ENCODE data around the gene GFRA1.

The GFRA1 gene

GRCh38 chr10:116159197-116159596 lies 113.8 kb downstream of the GFRA1 start:
- DNase-seq (ENCODE audit: low read depth) = no peak

GRCh38 chr10:116158036-116158435 lies 115.0 kb downstream of the GFRA1 start:
- DNase-seq (ENCODE audit: low read depth) = no peak

- no peak for DNase-seq (ENCODE audit: low read depth)
Measured at GRCh38 chr10:116157485-116157884, 115.5 kb downstream of the GFRA1 start.

GRCh38 chr10:116156819-116157218 lies 116.2 kb downstream of the GFRA1 start:
- no peak for DNase-seq (ENCODE audit: low read depth)

GRCh38 chr10:116155191-116155590 lies 117.8 kb downstream of the GFRA1 start:
- no peak for DNase-seq (ENCODE audit: low read depth)

- DNase-seq (ENCODE audit: low read depth) = no peak
Measured at GRCh38 chr10:116154651-116155050, 118.4 kb downstream of the GFRA1 start.

- DNase-seq (ENCODE audit: low read depth) = no peak
Measured at GRCh38 chr10:116151076-116151475, 121.9 kb downstream of the GFRA1 start.

GRCh38 chr10:116150606-116151005 lies 122.4 kb downstream of the GFRA1 start:
- DNase-seq (ENCODE audit: low read depth) = no peak

- DNase-seq (ENCODE audit: low read depth) = no peak
Measured at GRCh38 chr10:116147147-116147905, 125.7 kb downstream of the GFRA1 start.

- no peak for DNase-seq (ENCODE audit: low read depth)
Measured at GRCh38 chr10:116146372-116147140, 126.5 kb downstream of the GFRA1 start.

GRCh38 chr10:116143673-116144222 lies 129.3 kb downstream of the GFRA1 start:
- no peak for DNase-seq (ENCODE audit: low read depth)

GRCh38 chr10:116141855-116142254 lies 131.2 kb downstream of the GFRA1 start:
- no peak for DNase-seq (ENCODE audit: low read depth)

GRCh38 chr10:116141246-116141645 lies 131.8 kb downstream of the GFRA1 start:
- DNase-seq (ENCODE audit: low read depth) = no peak

GRCh38 chr10:116139886-116140285 lies 133.1 kb downstream of the GFRA1 start:
- no peak for DNase-seq (ENCODE audit: low read depth)

- DNase-seq (ENCODE audit: low read depth) = no peak
Measured at GRCh38 chr10:116138897-116139296, 134.1 kb downstream of the GFRA1 start.

- no peak for DNase-seq (ENCODE audit: low read depth)
Measured at GRCh38 chr10:116136261-116136660, 136.7 kb downstream of the GFRA1 start.

GRCh38 chr10:116134322-116134721 lies 138.7 kb downstream of the GFRA1 start:
- DNase-seq (ENCODE audit: low read depth) = no peak

- no peak for DNase-seq (ENCODE audit: low read depth)
Measured at GRCh38 chr10:116133634-116134033, 139.4 kb downstream of the GFRA1 start.

- DNase-seq (ENCODE audit: low read depth) = no peak
Measured at GRCh38 chr10:116132780-116133399, 140.1 kb downstream of the GFRA1 start.

- no peak for DNase-seq (ENCODE audit: low read depth)
Measured at GRCh38 chr10:116130006-116130405, 143.0 kb downstream of the GFRA1 start.

- DNase-seq (ENCODE audit: low read depth) = no peak
Measured at GRCh38 chr10:116126954-116127695, 145.9 kb downstream of the GFRA1 start.

GRCh38 chr10:116126239-116126638 lies 146.8 kb downstream of the GFRA1 start:
- no peak for DNase-seq (ENCODE audit: low read depth)
